Subcutaneous abdominal adipose tissue (tissue), 5 donors: ENCODE data around the gene HOXB5.
A peak's percentile ranks its signal among the peaks of the same experiment; 100 is the strongest.

Source experiments
- H3K27ac ChIP-seq: one replicate; pipeline ENCODE4 v1.7.0; 2013; ENCODE audit warnings: low read depth, mild to moderate bottlenecking, inconsistent platforms, low read length, moderate library complexity
- H3K27me3 ChIP-seq, 5 donors: one replicate each; pipeline ENCODE4 v1.7.0; 2013; ENCODE audit warnings: low read length in 5 of 5, inconsistent platforms in 1 of 5; ENCODE audit not compliant: control insufficient read depth in 5 of 5, insufficient read depth in 4 of 5
- H3K36me3 ChIP-seq, 5 donors: one replicate each; pipeline ENCODE4 v1.7.0; 2013; ENCODE audit warnings: low read length in 5 of 5; ENCODE audit not compliant: control insufficient read depth in 5 of 5, insufficient read depth in 5 of 5
- H3K4me1 ChIP-seq, 5 donors: one replicate each; pipeline ENCODE4 v1.7.0; 2013; ENCODE audit warnings: low read length in 5 of 5, mild to moderate bottlenecking in 3 of 5, moderate library complexity in 1 of 5; ENCODE audit not compliant: control insufficient read depth in 5 of 5, insufficient read depth in 5 of 5
- H3K4me3 ChIP-seq, 5 donors: one replicate each; pipeline ENCODE4 v1.7.0; 2013; ENCODE audit warnings: low read length in 5 of 5, low read depth in 1 of 5
- H3K9ac ChIP-seq, 5 donors: one replicate each; pipeline ENCODE4 v1.7.0; 2013; ENCODE audit warnings: low read length in 5 of 5, mild to moderate bottlenecking in 4 of 5, moderate library complexity in 3 of 5
- H3K9me3 ChIP-seq, 5 donors: one replicate each; pipeline ENCODE4 v1.7.0; 2013; ENCODE audit warnings: low read length in 5 of 5; ENCODE audit not compliant: control insufficient read depth in 5 of 5
- donor health status: healthy.
- donor health status: healthy.
- donor health status: healthy.
- donor health status: healthy.
- donor health status: healthy.

Gene HOXB5

DNA sequence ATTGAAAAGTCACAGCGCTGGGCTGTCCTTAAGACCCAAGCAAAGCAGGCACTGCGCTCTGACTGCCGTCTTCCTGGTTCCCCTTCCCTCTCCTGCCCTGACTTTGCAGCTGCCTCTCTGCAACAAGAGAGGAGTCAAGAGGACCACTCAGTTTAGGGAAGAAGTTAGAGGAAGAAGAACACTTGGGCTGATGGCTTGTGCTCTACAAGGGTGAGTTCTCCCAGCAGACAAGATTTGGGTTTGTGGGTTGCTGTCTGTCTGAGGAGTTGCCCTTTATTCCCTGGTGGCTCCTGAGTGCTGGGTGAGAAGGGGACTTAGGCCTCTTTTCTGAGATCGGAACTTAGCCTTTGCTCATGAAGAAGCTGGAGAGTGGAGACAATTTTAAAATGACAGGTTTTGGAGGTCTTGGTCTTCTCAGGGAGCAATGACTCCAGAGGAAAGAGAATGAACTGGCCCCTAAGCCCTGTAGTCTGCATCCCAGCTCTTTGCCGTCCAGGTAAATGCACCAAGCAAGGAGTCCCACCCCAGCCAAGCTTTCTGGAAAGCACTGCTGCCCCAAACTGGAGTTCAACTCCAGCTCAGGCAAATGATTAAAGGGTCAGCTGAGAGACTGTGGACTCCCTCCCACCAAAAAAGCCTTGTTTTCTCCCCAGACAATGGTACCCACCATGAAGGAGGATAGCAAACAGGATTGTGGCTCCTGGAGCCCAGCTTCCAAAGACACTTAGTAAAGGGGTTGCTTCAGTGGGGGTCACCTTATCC is 35.3 kb upstream of the HOXB5 start:
- peaks cover 2 to 32% (median 25%) of the 10 kb centered on the region in 5 donors for H3K4me1 ChIP-seq
- H3K27ac ChIP-seq, result no peak overlapping the region
- peaks cover 64 to 83% (median 78%) of the 10 kb centered on the region in 5 donors for H3K27me3 ChIP-seq
- no peak overlapping the region for H3K9ac ChIP-seq
- H3K4me3 ChIP-seq, result no peak overlapping the region
- no peaks in the 10 kb centered on the region for H3K36me3 ChIP-seq
- H3K9me3 ChIP-seq, result no peaks in the 10 kb centered on the region

DNA sequence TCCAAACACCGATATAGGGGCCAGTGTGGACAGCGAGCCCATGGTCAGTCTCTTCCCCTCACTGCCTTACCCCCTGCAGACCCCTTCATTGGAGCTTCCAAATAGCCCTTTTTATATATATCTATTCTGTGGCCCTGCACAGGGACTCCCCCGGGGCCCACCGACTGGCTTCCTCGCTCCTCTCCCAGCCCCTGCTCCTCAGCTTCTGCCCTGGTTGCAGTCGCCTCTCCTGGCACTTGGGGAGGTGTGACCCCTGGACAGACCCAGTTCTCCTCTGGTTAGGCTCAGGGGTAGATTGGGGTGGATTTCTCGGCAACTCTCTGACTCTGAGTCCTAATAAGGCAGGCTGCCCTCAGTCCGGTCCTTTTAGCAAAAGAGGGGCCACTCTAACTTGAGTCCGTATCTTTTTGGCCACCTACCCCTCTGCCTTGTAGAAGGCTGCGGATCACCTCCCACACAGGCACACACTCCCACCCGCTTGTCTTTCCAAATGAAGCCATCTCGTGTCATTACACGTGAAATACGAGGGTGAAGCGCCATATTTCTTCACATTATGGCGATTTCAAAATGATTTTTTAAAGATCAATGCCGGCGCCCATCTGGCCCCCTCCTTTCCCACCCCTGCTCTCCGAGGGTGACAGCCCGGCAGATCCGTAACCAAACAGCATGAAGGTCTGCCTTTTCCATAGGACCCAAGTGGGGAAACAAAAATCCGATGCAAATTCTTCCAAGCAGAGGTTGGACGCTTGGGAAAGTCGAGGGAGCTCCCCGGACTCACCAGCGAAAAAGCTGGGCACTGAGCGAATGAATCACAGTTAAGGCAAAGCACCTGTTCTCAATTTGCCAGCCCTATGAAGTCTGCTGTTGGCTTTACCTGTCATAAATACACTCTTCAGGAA is 34.3 kb upstream of the HOXB5 start:
- Histone ChIP-seq H3K4me3 (no peak overlapping the region), H3K27me3 (peaks cover 66 to 83% (median 76%) of the 10 kb centered on the region in 5 donors), H3K27ac (no peak overlapping the region), H3K4me1 (peaks cover 2 to 26% (median 23%) of the 10 kb centered on the region in 5 donors), H3K36me3 (no peaks in the 10 kb centered on the region), H3K9me3 (no peaks in the 10 kb centered on the region), H3K9ac (no peak overlapping the region)

DNA sequence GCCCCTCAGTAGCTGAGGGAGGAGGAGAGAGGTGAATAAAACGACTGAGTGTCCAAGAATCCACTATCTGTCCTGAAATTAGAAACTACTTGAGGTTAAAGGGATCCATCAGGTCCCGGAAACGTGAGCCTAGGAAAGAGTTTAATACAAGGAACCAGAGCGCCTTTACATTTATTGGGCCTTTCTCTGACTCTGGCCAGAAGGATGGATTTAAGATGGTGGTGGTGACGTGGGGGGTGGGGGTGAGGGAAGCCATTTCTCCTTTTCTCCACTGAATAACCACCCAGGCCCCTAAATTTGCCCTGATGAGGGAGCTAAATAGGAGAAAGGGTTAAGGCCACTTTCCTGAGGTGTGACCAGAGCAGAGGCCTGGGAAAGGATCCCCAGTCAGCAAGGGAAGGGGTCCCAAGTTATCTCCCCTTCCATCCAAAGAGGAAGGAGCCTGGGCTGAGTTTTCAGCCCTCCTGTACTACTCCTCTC is 33.6 kb upstream of the HOXB5 start:
- Histone ChIP-seq H3K27me3 (peaks cover 66 to 82% (median 74%) of the 10 kb centered on the region in 5 donors), H3K36me3 (no peaks in the 10 kb centered on the region), H3K4me3 (peak overlapping the region in 1 of 5 donors; percentile 70), H3K9me3 (no peaks in the 10 kb centered on the region), H3K27ac (no peak overlapping the region), H3K9ac (no peak overlapping the region), H3K4me1 (peaks cover 2 to 26% (median 23%) of the 10 kb centered on the region in 5 donors)

DNA sequence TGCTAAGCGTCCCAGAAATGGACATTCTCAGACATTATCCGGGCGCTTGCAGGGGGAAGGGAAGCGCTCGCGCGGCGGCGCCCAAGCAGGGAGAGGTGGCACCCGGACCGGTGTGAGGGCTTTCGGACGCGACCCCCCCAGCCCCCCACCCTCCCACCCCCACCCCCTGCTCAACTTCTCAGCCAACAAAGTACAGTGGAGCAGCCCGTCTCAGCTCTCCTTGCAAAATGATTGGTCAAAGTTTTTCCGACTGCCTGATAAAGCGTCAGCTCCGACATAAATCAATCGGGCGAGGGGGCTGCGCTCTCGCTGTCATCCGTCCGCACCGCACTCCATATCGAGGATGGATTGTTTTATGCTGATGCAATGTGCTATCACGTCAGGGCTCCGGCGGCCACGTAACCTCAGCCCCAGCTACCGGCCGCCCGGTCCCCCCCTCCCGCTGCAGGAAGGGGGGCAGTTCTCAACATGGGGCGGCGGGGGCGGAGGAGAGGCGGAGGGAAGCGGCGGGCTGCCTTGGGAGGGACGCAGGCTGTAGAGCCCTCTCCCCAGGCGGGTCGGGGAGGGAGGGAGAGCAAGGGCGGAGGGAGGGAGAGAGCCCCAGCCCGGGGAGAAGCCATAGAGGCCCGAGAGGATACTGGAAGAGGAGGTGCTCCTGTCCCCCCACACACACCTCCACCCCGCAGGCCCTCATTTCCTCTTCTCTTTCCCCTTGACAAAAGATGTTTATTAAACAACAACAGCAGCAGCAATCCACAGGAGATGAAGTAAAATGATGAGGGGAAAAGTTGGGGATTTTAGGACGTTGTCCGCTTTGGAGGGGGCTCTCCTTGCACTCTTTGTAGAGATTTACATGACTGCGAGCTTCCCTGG is 32.9 kb upstream of the HOXB5 start, which contains the start of gene HOXB9:
Gene HOXB9, minus strand, starts transcription at position 114 of the 873 bp plus-strand sequence. Its CDS starts 89 bp downstream, at position 25.
- H3K27me3 ChIP-seq, result peaks cover 68 to 83% (median 71%) of the 10 kb centered on the region in 5 donors
- peak within 1 kb of the TSS; percentile 48 to 70 (median 66) for H3K4me3 ChIP-seq
- no peaks in the 10 kb centered on the region for H3K9me3 ChIP-seq
- no peak within 1 kb of the TSS for H3K27ac ChIP-seq
- peaks cover 2 to 26% (median 23%) of the 10 kb centered on the region in 5 donors for H3K4me1 ChIP-seq
- no peaks in the 10 kb centered on the region for H3K36me3 ChIP-seq
- H3K9ac ChIP-seq, result peak within 1 kb of the TSS in 3 of 5 donors; percentile 41 to 55 (median 54)

DNA sequence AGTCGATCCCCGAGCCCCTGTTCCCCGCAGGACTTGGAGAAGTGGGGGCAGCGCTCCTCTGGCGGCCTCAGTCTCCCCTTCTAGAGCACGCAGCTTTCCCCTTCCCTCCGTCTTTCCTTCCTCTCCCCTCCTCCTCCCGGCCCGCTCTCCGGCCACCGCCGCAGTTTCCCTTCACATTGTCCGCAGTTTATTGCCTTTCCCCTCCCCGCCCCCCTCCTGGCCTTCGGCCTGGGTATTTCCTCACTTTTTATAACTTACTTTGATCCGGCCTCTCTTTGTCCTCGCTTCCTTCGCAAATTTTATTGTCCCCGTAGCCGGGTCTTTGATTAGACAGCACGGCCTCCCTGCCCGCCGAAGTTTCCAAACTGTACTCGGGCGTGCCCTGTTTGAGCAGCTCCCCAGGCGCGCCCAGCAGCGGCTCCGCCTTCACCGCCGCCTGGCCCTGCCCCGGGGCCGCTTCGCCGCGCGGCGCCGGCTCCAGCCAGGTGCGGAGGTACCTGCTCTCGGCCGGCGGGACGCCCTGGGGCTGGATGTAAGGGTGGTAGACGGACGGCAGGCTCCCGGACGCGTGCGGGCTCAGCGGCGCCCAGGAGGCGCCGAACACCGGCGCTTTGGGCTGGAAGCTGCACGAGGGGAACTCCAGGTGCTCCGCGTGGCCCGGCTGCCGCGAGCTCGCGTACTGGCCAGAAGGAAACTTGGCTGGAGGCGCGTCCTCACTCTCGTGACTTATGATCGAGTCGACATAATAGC is 32.1 kb upstream of the HOXB5 start:
- Histone ChIP-seq H3K27ac (no peak overlapping the region), H3K4me3 (peak overlapping the region; percentile 48 to 70 (median 66)), H3K4me1 (peaks cover 2 to 26% (median 23%) of the 10 kb centered on the region in 5 donors), H3K36me3 (no peaks in the 10 kb centered on the region), H3K27me3 (peaks cover 62 to 83% (median 70%) of the 10 kb centered on the region in 5 donors), H3K9me3 (no peaks in the 10 kb centered on the region), H3K9ac (peak overlapping the region in 3 of 5 donors; percentile 41 to 55 (median 54))

DNA sequence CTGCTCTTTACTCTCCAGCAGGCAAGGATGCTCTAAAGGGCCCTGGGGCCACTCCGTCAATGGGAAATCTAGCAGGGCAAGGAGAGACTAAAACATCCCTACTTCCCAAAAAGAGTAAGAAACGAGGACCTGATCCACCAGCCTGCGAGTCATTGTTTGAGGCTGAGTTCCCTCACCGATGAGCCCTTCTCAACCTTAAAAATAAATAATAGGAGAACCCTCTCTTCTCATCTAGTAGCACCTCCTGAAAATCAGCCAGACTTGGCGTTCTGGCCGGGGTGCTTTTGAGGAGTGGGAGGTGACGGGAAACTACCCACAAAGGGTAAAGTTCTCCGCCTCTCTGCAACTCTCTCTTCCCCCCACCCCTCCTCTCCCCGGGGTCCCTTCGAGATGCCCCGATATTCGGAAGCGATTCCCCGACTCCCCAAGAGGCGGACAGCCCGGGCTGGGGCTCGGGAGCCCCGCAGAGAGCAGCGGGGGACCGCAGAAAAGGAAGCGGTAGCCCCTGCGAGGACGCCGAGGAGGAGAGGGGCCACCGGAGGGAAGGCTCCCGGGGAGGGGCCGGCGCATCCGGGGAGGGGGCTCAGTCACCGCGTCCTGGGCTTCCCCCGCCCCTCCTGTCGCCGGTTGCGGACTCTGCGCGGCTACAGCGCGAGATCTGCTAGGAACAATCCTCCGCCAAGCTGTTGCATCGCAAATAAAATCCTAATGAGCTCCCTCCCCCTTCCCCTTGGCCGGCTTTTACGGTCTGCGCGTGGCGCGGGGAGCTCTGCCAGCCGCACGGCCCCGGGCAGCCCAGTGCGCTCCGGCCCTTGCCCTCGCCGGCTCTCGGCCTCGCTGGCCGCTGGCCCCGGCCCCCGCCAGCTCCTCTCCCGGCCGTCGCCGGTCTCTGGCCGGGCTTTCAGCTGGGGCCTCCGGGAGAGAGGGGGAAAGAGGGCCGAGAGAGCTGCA is 31.2 kb upstream of the HOXB5 start:
- no peaks in the 10 kb centered on the region for H3K36me3 ChIP-seq
- peaks cover 2 to 26% (median 23%) of the 10 kb centered on the region in 5 donors for H3K4me1 ChIP-seq
- H3K4me3 ChIP-seq, result peak overlapping the region; percentile 48 to 70 (median 66)
- H3K27ac ChIP-seq, result no peak overlapping the region
- H3K9me3 ChIP-seq, result no peaks in the 10 kb centered on the region
- peaks cover 59 to 85% (median 72%) of the 10 kb centered on the region in 5 donors for H3K27me3 ChIP-seq
- H3K9ac ChIP-seq, result peak overlapping the region in 3 of 5 donors; percentile 52 to 55 (median 54)

DNA sequence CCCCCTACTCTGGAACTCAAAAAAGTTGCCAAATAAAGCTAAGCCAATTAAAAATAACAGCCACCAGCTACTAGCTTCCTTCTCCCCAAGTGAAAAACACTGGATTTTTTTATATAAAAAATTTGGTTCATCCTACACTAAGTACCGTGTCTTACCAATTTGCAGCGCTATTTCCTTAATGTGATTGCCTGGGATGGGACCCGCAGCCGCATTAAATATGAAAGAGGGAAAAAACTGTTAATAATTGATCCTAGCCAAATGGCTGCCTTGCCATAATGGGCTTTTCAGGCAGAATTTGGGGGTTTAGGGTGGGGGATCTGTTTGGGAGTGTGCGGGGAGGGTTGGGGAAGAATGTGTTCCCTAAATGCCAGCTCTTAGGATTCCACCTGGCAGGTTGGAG is 30.5 kb upstream of the HOXB5 start:
- H3K27me3 ChIP-seq, result peaks cover 56 to 87% (median 72%) of the 10 kb centered on the region in 5 donors
- no peak overlapping the region for H3K9ac ChIP-seq
- H3K27ac ChIP-seq, result no peak overlapping the region
- H3K4me3 ChIP-seq, result no peak overlapping the region
- peaks cover 2 to 28% (median 23%) of the 10 kb centered on the region in 5 donors for H3K4me1 ChIP-seq
- H3K36me3 ChIP-seq, result no peaks in the 10 kb centered on the region
- no peaks in the 10 kb centered on the region for H3K9me3 ChIP-seq

DNA sequence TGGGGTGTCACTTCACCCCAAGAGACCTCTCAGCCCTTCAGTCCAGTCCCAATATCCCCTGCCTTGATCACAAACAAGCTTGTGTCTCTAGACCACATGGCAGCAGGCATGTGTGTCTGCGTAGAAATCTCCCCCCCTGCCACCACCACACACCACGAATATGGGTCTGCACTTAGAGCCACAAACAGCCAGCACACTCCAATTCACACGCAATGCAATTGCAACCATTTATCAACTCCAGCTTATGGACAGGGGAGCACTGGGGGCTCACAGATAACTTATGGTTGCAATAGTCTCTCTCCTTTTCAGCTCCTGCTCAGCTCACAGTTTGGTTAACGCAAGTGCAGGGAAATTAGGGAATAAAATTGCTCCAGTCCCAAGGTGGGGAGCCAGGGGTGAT is 30.0 kb upstream of the HOXB5 start:
- Histone ChIP-seq H3K9ac (no peak overlapping the region), H3K27me3 (peaks cover 51 to 85% (median 69%) of the 10 kb centered on the region in 5 donors), H3K27ac (no peak overlapping the region), H3K4me3 (no peak overlapping the region), H3K9me3 (no peaks in the 10 kb centered on the region), H3K4me1 (peaks cover 2 to 33% (median 28%) of the 10 kb centered on the region in 5 donors), H3K36me3 (no peaks in the 10 kb centered on the region)
